Skeletal muscle satellite cell (primary cell): ENCODE results near the gene SLC4A8.
"Not testable (repeated sequence)": the region's sequence is repeated elsewhere in the genome, so short reads cannot be mapped to it uniquely, and the experiment has no call there.

Experiments
- H3K27me3 ChIP-seq: 2 replicates; pipeline ENCODE4 v1.7.0; 2013; ENCODE audit warnings: low read length; ENCODE audit not compliant: control insufficient read depth, insufficient read depth
- H3K36me3 ChIP-seq: 2 replicates; pipeline ENCODE4 v1.7.0; 2013; ENCODE audit warnings: mild to moderate bottlenecking, control low read depth, low read length; ENCODE audit not compliant: insufficient read depth
- H3K4me1 ChIP-seq: 2 replicates; pipeline ENCODE4 v1.7.0; 2013; ENCODE audit warnings: low read length; ENCODE audit not compliant: control insufficient read depth, insufficient read depth
- H3K4me2 ChIP-seq: 2 replicates; pipeline ENCODE4 v1.7.0; 2013; ENCODE audit warnings: mild to moderate bottlenecking, low read length
- H3K4me3 ChIP-seq: 2 replicates; pipeline ENCODE4 v1.7.0; 2013; ENCODE audit warnings: low read length
- H3K9ac ChIP-seq: 2 replicates; pipeline ENCODE4 v1.7.0; 2013; ENCODE audit warnings: mild to moderate bottlenecking, low read depth, low read length, moderate library complexity
- H3K9me3 ChIP-seq: replicated peaks from 2 replicates; pipeline ENCODE4 v1.7.0; 2013; ENCODE audit warnings: mild to moderate bottlenecking, control low read depth, low read length

Gene SLC4A8

DNA sequence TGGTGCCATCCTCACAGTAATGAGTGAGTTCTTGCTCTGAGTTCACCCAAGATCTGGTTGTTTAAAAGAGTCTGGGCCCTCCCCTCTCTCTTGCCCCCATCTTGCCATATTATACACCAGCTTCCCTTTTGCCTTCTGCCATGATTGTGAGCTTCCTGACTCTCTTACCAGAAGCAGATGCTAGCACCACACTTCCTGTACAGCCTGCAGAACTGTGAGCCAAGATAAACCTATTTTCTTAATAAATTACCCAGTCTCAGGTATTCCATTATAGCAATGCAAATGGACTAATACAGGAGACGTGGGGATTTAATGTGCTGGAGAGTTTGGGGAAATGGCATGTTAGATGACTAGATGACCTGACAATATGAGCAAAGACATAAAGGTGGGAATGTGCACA lies 12.8 kb downstream of the SLC4A8 start:
- H3K9me3 ChIP-seq: no peaks in the 10 kb centered on the region
- H3K27me3 ChIP-seq: no peaks in the 10 kb centered on the region
- no peaks in the 10 kb centered on the region for H3K36me3 ChIP-seq
- H3K4me1 ChIP-seq: peaks cover 30% of the 10 kb centered on the region
- no peak overlapping the region for H3K4me3 ChIP-seq
- no peak overlapping the region for H3K9ac ChIP-seq
- no peak overlapping the region for H3K4me2 ChIP-seq

DNA sequence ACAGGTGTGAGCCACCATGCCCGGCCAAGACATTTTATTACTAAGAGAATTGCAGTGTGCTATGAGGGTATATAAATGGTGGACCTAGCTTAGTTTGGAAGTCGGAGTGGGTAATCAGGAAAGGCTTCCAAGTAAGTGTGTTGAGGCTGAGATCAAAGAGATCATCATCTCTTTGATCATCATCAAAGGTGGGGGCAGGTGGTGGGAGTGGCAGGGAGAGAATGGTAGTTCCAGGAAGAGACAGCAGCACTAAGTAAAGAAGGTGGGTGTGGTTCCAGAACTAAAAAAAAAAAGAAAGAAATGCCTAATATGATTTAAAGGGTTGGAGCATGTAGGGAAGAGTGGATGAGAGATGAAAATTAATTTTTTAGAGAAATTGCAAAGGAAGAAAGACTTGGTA lies 14.7 kb downstream of the SLC4A8 start:
- H3K27me3 ChIP-seq: no peaks in the 10 kb centered on the region
- peaks cover 24% of the 10 kb centered on the region for H3K4me1 ChIP-seq
- no peaks in the 10 kb centered on the region for H3K36me3 ChIP-seq
- no peak overlapping the region for H3K4me2 ChIP-seq
- no peaks in the 10 kb centered on the region for H3K9me3 ChIP-seq
- no peak overlapping the region for H3K9ac ChIP-seq
- no peak overlapping the region for H3K4me3 ChIP-seq

- Histone ChIP-seq H3K9me3 (no peaks in the 10 kb centered on the region), H3K4me2 (peak overlapping the region; percentile 63), H3K4me3 (peak overlapping the region; percentile 38), H3K27me3 (no peaks in the 10 kb centered on the region), H3K9ac (peak overlapping the region; percentile 36), H3K4me1 (peaks cover 22% of the 10 kb centered on the region), H3K36me3 (no peaks in the 10 kb centered on the region)
Observed at GRCh38 chr12:51441583-51441982, 17.0 kb downstream of the SLC4A8 start.

- H3K4me3 ChIP-seq: peak overlapping the region; percentile 38
- H3K4me1 ChIP-seq: peaks cover 22% of the 10 kb centered on the region
- peak overlapping the region; percentile 36 for H3K9ac ChIP-seq
- no peaks in the 10 kb centered on the region for H3K9me3 ChIP-seq
- no peaks in the 10 kb centered on the region for H3K27me3 ChIP-seq
- H3K4me2 ChIP-seq: peak overlapping the region; percentile 63
- no peaks in the 10 kb centered on the region for H3K36me3 ChIP-seq
Observed at GRCh38 chr12:51442324-51442723, 17.7 kb downstream of the SLC4A8 start.

GRCh38 chr12:51443573-51443972 lies 18.9 kb downstream of the SLC4A8 start:
- no peaks in the 10 kb centered on the region for H3K9me3 ChIP-seq
- H3K9ac ChIP-seq: no peak overlapping the region
- no peak overlapping the region for H3K4me3 ChIP-seq
- H3K27me3 ChIP-seq: no peaks in the 10 kb centered on the region
- H3K4me2 ChIP-seq: no peak overlapping the region
- H3K36me3 ChIP-seq: no peaks in the 10 kb centered on the region
- peaks cover 22% of the 10 kb centered on the region for H3K4me1 ChIP-seq

GRCh38 chr12:51448618-51449256 lies 24.1 kb downstream of the SLC4A8 start:
- H3K4me2 ChIP-seq: no peak overlapping the region
- H3K9ac ChIP-seq: no peak overlapping the region
- H3K4me3 ChIP-seq: no peak overlapping the region
- peaks cover 5% of the 10 kb centered on the region for H3K36me3 ChIP-seq
- peaks cover 17% of the 10 kb centered on the region for H3K4me1 ChIP-seq
- no peaks in the 10 kb centered on the region for H3K27me3 ChIP-seq
- H3K9me3 ChIP-seq: no peaks in the 10 kb centered on the region

DNA sequence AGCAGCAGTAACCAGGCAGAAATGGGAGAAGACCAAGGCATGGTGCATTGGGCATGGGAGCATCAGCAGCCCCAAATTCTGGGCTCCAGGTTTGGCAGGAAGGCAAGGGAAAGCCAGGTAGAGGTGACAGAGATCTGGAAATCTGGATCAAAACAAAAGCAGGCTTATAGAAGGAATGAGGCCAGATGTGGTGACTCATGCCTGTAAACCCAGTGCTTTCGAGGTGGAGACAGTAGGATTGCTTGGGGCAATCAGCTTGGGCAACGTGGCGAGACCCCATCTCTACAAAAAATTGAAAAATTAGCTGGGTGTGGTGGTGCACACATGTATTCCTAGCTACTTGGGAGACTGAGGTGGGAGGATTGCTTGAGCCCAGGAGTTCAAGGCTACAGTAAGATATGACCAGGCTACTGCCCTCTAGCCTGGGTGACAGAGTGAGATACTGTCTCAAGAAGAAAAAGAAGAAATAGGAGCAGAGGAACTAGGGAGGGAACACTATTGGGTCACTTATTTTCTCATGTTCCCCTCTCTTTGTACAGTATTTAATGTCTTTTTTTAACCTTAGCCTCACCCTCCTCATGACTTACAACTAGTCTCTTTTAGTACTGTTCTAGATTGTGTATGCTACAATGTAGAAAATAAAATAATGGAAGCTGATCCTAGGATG lies 25.1 kb downstream of the SLC4A8 start:
- no peak overlapping the region for H3K9ac ChIP-seq
- no peaks in the 10 kb centered on the region for H3K27me3 ChIP-seq
- peaks cover 17% of the 10 kb centered on the region for H3K4me1 ChIP-seq

GRCh38 chr12:51450333-51450732 lies 25.7 kb downstream of the SLC4A8 start:
- no peak overlapping the region for H3K4me2 ChIP-seq

More for the DNA sequence above, 25.1 kb downstream of the SLC4A8 start:
- Histone ChIP-seq H3K4me2 (no peak overlapping the region), H3K9me3 (no peaks in the 10 kb centered on the region), H3K36me3 (peaks cover 5% of the 10 kb centered on the region), H3K4me3 (no peak overlapping the region)

DNA sequence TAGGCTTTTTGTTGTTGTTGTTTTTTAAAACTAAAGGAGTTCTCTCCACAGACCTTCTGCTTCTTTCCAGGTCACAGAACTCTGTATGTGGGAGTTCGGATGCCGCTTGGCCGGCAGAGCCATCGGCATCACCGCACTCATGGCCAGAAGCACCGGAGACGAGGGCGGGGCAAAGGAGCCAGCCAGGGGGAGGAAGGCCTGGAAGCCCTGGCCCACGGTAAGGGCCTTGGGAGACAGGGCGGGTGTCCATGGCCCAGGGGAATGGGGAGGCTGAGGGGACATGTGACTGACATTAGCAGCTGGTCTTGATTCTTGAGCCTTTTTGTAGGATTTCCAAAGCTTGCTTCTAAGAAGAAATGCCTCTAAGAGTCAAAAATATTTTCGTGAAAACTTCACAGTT lies 26.2 kb downstream of the SLC4A8 start:
- H3K9ac ChIP-seq: no peak overlapping the region
- H3K4me2 ChIP-seq: no peak overlapping the region
- peaks cover 5% of the 10 kb centered on the region for H3K36me3 ChIP-seq
- H3K27me3 ChIP-seq: no peaks in the 10 kb centered on the region
- H3K9me3 ChIP-seq: no peaks in the 10 kb centered on the region
- peaks cover 17% of the 10 kb centered on the region for H3K4me1 ChIP-seq
- H3K4me3 ChIP-seq: no peak overlapping the region

More at GRCh38 chr12:51450333-51450732, 25.7 kb downstream of the SLC4A8 start:
- Histone ChIP-seq H3K36me3 (peaks cover 5% of the 10 kb centered on the region), H3K9ac (no peak overlapping the region), H3K4me1 (peaks cover 17% of the 10 kb centered on the region), H3K4me3 (no peak overlapping the region), H3K27me3 (no peaks in the 10 kb centered on the region), H3K9me3 (no peaks in the 10 kb centered on the region)

GRCh38 chr12:51454016-51454415 lies 29.4 kb downstream of the SLC4A8 start:
- not testable (repeated sequence) for H3K27me3 ChIP-seq, H3K36me3 ChIP-seq, H3K9ac ChIP-seq, H3K4me2 ChIP-seq, H3K9me3 ChIP-seq, H3K4me3 ChIP-seq
- peaks cover 17% of the 10 kb centered on the region for H3K4me1 ChIP-seq

DNA sequence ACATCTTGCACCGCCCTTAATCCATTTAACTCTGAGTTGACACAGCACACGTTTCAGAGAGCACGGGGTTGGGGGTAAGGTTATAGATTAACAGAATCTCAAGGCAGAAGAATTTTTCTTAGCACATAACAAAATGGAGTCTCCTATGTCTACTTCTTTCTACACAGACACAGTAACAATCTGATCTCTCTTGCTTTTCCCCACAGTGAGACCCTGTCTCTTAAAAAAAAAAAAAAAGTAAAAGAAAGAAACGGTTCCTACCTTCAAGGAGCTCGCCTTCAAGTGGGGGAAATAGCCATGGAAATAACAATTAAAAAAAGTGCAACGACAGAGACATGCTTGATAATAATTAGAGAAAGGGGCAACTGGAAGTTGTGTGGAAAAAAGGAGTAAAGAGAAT lies 30.4 kb downstream of the SLC4A8 start:
- not testable (repeated sequence) for H3K4me2 ChIP-seq, H3K4me1 ChIP-seq, H3K9ac ChIP-seq, H3K4me3 ChIP-seq, H3K27me3 ChIP-seq, H3K9me3 ChIP-seq, H3K36me3 ChIP-seq

GRCh38 chr12:51458635-51459034 lies 34.0 kb downstream of the SLC4A8 start:
- Histone ChIP-seq H3K27me3 (no peaks in the 10 kb centered on the region), H3K4me3 (no peak overlapping the region), H3K4me1 (no peaks in the 10 kb centered on the region), H3K36me3 (peaks cover under 1% of the 10 kb centered on the region), H3K4me2 (no peak overlapping the region), H3K9me3 (no peaks in the 10 kb centered on the region), H3K9ac (no peak overlapping the region)
